ENCODE data around the gene ERC1.
"Not testable (repeated sequence)": the region's sequence is repeated elsewhere in the genome, so short reads cannot be mapped to it uniquely, and the experiment has no call there.

ERC1 gene

DNA sequence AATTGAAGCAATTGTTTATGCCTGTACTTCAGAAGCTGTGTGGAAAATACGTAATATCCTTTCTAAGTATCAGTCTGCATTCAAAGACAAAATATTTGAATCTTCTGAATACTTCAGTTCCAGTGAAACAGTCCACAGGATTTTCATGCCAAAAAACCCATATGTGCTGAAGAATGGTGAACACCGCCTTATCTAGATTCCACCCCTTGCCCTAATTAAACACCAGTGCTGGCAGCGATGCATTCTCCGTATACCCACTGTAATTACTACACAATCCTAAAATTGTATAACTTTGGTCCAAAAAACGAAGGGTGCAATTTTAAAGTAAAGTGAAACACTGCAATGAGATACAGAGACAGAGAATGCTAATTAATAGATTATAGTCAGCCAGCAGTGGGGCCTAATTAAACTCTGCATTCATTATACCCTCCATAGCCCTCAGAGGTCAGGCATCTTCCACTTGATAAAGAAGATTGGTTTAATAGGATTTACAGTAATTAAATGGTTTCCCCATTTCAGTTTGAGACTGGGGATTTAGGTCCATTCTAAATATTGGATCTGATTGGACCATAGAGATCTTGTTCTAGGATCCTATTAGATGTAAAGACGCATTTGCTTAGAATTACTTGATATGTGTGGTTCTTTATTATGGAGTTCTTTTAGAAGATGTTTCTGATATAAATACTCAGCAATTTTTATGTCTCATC is 43.9 kb downstream of the ERC1 start:
- no peak for FAIRE-seq

DNA sequence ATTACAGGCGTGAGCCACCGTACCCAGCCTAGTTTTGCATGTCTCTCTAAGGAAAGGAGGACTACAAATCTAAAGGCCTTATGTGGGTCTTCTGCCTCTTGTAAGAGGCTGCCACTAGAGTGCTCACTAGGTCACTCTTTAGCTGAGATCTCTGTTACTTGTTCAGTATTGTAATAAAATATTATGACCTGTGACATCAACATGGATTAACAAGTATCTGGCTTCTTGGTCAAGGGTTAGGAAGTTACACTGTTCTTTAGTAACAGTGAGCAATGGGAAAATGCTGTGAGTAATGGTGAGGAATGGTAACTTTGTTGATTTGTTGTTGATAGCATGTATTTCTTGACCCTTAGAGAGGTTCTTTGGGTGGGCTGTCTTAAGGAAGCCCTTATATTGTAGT is 50.5 kb downstream of the ERC1 start:
- no peak for FAIRE-seq

DNA sequence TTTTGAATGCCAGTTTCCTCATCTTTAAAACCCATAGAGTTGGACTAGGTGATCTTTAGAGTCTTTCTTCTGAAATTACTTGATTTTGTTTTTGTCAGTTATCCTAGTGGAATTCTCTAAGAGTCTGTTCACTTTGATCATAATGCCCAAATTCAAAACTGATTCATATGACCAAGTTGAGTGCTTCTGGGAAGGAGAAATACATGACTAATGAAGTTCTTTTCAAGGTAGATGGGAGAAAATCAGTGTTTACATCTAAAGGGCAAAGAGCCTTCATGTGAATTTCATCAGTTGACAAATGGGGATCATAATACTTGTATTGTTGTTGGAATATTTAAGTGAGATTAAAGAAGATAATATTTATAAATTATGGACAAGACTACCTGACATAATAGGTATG is 53.2 kb downstream of the ERC1 start:
- peak; percentile 24 for FAIRE-seq

DNA sequence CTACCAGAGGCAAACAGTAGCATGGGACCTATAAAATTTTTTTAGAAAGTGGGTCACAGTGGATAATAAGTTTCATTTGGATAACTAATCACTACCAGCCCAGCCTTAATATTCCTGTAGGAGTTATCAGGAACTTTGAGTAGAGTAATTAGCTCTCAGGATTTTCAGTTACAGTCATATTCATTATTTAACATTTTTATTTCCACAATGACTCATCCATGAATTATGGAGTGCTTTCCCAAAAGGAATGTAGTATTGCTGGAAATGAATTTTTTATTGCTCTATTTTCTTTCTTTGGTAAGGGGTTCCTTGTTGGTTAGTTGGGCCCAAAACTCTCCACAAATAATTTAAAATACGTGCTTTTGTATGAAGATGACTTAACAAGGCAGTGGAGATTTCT is 53.7 kb downstream of the ERC1 start:
- FAIRE-seq = no peak

DNA sequence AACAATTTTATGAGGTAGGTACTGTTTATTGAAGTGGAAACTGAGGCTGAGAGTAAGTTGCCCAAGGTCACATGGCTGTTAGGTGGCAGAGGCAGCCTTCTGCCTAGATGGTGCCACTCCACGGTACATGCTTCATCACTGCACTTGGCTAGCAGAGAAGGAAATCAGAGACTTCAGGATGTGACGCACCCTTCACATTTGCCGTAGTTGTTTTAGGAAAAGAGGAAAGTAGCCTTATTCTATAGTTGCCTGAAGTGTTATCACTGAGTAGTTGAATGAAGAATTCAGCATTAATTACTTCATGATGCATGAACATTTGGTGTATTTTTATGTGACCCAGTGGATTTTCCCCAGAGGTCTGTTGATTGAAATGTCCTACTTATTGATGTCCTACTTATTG is 55.7 kb downstream of the ERC1 start:
- no peak for FAIRE-seq

DNA sequence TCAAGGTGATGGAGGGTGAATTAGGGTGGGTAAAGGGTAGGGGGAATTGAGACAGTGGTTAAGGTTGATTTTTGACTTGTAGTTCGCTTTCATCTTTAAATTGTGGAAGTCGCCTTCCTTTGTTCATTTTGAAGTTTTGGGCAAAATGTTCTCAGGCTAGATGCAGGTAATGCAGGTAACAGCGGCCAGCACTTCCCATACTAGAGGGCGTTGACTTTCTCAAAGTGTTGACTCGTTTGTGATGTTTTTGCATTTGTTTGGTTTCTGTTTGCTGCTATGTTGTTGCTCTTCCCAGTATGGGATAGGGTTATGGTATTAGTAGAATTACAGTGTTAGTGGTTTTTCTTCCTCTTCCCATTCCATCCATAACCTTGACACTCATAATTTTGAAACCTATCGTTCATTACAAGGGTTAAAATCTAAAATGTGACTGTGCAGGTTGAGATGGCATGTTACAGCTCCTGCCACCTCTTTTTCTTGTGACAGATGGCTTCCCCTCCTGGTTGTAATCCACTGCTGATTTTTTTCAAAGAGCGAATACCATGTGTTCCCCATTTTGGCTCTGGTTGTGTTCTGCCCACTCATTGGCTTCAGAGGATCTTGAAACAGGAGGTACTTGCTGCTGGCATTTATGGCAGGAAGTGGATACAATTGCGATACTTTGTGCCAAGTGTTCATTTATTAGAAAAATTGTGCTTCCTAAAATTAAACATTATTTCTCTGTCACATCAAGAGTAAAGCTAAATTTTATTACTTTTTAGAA is 57.1 kb downstream of the ERC1 start:
- no peak for FAIRE-seq

DNA sequence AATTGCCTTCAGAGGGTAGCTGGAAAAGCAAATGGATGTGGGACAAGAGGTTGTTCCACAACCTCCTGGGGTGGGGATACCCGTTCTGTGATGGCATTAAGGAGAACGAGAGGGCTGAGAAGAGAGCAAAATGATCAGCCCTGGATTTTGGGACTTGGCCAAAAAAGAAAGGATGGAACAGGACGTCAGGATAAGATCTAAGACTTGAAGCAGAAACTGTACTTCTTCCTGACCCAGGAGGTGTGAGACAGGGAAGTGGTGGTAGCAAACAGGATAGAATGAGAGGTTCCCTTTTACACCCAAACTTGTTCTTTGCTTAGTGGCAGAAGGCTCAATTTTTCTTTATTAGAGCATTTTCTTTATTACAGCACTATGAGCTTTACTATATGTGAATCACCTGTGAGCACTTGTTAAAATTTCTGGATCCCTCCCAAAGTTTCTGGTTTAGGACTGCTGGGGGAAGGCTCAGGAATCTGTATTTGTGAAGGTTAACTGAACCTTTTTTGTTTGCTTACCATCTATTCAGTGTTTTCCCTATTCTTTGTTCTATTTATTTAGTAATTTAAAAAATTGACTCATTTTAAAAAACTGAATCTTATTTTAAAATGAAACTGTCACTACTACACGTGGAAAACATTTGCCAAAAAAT is 59.2 kb downstream of the ERC1 start:
- no peak for FAIRE-seq

DNA sequence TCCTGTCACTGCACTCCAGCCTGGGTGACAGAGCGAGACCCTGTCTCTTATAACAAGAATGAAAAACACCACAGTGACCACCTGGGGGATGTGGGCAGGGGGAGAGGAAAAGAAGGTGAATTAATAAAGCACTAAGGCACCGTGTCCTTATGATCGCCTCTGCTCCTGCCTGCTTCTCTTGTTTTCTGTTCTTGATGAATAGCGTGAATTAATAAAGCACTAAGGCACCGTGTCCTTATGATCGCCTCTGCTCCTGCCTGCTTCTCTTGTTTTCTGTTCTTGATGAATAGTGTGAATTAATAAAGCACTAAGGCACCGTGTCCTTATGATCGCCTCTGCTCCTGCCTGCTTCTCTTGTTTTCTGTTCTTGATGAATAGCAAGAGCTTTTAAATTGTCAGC is 60.6 kb downstream of the ERC1 start:
- FAIRE-seq = not testable (repeated sequence)

DNA sequence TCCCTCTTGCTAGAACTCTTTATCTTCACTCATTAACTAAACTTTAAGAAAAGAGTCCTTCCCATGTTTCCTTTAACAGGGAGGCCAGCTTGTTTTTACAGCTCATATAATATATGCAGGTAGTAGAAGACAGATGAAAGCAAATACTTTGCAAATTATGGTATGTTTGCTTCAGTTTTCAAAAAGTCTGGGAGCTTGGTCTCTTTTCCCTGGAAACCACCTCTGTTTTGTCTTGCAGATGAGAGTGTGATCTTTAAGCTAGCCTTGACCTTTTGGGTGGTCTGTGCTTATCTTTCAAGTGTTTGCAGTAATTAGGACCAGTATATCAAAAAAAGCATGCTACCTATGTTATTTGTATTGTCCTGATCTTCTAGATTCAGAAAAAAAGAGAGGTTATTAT is 62.7 kb downstream of the ERC1 start:
- FAIRE-seq = no peak

DNA sequence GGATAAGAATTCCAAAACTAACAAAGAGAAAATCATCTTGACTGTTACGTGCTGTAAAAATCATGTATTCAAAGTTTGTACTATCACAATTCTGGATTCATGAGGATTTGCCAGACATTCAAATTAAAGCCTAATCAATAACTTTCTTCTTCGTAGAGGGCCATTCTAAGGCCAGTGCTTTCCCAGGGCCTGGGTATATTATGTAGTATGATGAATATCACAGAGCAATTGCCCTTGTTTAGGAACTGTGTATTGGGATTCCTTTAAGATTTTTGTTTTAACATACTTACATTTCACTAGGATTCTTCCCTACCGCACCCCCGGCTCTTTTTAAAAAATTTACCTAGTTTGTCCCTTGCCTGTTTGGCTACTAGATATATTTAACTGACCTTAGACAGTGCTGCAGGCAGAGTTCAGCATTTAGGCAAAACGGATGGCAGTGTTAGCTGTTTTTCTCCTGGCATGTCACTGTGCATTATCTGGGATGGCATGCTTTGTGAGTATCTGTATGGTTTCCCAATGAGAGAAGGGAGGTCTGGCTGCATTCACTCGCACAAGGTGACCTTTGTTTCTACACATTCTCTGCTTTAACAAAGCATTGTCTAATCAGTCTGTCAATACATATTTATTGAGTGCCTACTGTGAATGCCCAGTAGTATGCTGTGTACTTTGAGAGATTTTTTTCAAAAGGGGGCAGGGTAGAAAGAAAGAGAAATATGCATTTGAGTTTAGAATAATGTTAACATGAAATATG is 63.3 kb downstream of the ERC1 start:
- no peak for FAIRE-seq

DNA sequence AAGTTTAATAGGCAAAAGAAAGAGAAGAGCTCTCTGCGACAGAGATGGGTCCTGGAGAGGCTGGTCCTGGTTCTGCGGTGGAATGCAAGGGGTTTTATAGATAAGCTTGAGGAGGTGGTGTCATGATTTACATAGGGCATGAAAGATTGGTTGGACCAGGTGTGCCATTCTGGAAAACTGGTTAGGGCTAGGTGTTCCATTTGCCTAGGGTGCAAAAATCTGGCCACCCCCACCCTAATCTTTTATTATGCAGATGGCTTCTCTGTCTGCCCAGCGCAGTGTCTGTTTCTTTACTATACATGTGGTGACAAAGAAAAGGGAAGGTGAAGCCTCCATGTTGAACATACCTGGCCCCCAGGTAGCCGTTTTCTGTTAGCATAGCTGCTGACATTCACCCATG is 65.4 kb downstream of the ERC1 start:
- no peak for FAIRE-seq

DNA sequence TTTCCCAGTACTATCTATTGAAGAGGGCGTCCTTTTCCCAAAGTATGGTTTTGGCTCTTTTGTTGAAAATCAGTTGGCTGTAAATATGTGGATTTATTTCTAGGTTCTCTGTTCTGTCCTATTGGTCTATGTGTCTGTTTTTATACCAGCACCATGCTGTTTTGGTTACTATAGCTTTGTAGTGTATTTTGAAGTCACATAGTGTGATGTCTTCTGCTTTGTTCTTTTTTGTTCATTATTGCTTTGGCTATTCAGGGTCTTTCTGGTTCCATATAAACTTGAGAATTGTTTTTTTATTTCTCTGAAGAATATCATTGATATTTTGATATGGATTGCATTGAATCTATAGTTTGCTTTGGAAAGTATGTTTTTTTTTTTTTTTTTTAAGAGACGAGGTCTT is 67.4 kb downstream of the ERC1 start:
- FAIRE-seq = no peak

DNA sequence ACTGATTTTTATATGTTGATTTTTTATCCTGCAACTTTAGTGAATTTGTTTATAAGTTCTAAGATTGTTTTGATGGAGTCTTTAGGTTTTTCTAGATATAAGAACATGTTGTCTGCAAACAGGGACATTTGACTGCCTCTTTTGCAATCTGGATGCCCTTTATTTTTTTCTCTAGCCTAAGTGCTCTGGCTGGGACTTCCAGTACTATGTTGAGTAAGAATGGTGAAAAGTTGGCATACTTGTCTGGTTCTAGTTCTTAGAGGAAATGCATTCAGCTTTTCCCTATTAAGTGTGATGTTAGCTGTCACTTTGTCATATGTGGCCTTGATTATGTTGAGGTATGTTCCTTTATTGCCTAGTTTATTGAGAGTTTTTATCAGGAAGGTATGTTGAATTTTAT is 68.1 kb downstream of the ERC1 start:
- no peak for FAIRE-seq

DNA sequence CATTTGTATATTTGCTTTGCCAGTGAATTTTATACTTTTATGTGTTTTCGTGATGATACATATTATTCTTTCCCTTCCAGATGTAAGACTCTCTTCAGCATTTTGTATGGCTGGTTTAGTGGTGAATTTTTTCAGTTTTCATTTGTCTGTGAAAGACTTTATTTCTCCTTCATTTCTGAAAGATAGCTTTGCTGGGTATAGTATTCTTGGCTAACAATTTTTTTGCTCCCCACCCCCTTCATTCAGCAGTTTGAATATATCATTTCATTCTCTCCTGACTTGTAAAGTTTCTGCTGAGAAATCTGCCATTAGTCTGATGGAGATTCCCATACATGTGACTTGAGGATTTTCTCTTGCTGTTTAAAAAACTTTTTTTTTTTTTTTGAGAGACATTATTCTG is 72.8 kb downstream of the ERC1 start:
- FAIRE-seq = no peak

DNA sequence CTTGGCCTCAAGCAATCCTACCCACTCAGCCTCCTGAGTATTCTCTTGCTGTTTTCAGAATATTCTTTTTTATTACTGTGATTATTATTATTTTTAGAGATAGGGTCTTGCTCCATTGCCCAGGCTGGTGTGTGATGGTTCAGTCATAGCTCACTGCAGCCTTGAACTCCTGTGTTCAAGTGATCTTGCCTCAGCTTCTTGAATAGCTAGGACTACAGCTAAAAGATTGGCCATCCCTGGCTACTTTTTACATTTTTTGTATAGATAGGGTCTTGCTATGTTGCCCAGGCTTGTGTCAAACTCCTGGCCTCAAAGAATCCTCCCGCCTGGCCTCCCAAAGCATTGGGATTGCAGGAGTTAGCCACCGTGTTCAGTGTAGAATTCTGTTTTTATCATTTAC is 73.3 kb downstream of the ERC1 start:
- FAIRE-seq = no peak

DNA sequence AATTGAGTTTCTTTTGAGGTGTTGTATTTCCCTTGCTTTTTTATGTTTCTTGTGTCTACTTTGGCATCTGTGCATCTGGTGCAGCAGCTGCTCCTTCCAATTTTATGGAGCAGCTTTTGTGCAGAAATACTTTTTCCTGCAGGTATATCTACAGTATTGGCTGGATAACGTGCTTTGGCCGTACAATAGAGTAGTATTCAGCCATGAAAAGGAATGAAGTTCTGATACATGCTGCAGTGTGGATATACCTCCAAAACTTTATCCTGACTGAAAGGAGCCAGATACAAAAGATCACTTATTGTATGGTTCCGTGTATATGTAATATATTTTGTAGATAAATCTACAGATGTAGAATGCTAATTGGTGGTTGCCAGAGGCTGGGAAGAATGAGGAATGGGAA is 74.6 kb downstream of the ERC1 start:
- no peak for FAIRE-seq

DNA sequence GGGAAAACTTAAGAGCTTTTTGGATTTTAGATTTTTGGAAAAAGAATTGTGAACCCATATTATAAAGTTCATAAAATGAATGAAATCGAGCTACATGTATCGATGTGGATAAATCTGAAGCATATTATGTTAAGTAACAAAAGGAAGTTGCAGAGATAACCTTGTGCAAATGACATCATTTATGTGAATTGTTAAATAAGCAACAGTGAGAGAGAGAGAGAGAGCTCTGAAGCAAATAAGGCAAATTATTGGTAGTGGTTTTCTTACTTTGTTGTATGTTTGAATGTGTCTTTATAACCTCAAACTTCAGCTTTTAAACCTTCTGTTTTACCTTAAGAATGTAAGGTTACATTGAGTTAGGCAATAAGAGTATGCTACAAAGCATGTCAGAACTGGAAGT is 78.8 kb downstream of the ERC1 start:
- FAIRE-seq = peak; percentile 76

DNA sequence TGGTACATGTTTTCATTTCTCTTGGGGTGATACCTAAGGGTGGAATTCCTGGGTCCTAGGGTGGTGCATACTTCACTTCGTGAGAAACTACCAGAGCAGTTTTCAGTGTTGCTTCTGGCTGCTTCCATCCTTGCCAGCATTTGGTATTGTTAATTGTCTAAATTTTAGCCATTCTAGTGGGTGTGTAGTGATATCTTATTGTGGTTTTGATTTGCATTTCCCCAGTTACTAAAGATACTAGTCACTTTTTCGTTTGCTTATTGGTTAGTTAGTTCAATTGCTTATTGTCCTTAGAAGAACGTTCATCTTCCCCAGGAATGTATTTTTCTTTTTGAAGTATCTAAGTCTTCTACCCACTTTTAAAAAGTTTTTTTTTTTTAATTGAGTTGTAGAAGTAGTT is 80.2 kb downstream of the ERC1 start:
- FAIRE-seq = no peak

DNA sequence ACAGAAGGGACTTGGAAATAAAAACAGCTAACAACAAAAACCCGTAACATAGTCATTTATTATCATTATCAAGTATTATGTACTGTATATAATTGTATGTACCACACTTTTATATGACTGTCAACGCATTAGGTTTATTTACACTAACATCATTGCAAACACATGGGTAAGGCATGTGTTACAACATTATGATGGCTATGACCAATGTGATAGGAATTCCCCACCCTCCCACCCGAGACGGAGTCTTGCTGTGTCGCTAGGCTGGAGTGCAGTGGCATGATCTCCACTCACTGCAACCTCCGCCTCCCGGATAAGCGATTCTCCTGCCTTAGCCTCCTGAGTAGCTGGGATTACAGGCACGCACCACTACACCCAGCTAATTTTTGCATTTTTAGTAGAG is 82.6 kb downstream of the ERC1 start:
- FAIRE-seq = no peak

DNA sequence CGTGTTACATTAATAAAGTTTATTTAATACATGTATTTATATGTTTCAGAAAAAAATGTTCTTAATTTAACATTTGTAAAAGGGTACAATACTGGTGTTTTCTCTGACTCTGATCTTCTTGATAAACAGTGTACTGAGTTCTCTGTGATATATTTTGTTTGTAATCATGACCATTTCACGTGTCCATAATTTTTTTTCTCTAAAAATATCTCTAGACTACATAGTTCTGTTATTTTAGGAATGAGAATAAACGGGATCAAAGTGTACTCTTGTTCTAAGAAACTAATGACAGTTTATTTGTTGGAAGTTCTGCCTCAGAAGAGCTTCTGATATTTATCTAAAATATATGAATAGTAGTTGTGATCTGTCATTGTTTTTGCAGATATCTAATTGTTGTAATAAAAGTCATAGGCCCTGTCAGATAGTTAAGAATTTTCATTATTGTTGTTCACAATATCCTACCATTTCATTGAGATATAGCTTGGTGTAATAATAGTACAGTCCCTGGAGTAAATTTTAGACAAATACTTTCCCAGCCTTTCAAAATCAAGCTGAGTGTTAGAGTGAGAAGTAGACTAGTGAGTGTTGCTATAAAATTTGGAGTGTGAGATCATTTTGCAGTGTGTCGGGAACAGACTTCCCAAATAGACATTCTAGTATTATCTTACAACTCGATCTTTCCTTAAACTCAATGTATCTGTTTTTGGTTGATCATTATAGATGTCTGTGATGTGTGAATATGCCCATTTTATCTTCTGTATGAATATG is 86.2 kb downstream of the ERC1 start:
- FAIRE-seq = peak; percentile 36

DNA sequence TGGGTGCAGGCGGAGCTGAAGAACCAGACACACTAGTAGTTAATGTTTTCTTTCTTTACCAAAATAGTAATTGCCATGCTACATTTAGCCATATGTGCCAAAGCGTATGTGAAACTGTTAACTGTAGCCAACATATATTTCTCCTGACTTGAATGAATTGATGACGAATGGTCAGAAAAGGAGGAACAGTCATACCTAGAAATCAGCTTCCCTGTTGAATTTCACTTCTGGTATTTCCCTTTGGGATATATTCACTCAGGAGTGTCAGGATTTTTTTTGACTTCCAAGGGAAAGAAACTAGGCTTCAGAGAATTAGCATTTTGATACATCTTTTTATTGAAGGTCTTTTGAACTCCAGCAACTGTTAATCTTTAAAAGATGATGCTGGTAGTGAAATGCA is 87.0 kb downstream of the ERC1 start:
- FAIRE-seq = no peak

DNA sequence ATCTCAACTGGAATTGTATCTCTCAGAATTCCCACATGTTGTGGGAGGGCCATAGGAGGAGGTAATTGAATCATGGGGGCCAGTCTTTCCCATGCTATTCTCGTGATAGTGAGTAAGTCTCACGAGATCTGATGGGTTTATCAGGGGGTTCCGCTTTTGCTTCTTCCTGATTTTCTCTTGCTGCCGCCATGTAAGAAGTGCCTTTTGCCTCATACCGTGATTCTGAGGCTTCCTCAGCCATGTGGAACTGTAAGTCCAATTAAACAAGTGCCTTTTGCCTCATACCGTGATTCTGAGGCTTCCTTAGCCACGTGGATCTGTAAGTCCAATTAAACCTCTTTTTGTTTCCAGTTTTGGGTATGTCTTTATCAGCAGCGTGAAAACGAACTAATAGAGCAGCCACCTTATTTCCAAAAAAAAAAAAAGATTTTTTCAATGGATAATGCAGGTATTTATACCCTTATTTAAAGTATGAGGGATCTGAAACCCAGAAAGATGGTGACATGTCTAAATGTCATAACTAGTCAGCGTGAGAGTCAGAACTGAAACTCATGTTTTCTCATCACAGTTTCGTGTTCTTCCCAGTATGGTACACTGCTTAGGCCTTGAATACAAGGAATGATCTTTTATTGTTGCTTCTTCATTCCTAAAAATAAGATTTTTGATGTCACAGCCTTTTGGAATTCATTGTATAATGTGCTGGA is 89.6 kb downstream of the ERC1 start:
- no peak for FAIRE-seq

Measured in islet of Langerhans (tissue), 1 donor.